Thyroid gland (tissue), 4 donors: Measurements from ENCODE around the gene NT5C1B. TPM values are rescaled to one million over a fixed set of nuclear protein-coding genes. Genes with fewer than 3 reads are reported as not detected.

ENCODE experiments used
- DNase-seq, 2 donors: peaks; one replicate each; pipeline ENCODE4 v3.0.0-alpha.2; 2019
- H3K27ac ChIP-seq, 3 donors: fragments of 200-600 bp; sonication (generic); 1 replicate in 2 of 3; 2 replicates in 1 of 3; pipeline ENCODE4 v1.5.1; 2016 to 2019; ENCODE audit warnings: mild to moderate bottlenecking in 1 of 3, moderate library complexity in 1 of 3
- H3K27me3 ChIP-seq: fragments of 200-600 bp; sonication (generic); one replicate; pipeline ENCODE4 v1.5.1; 2019
- H3K36me3 ChIP-seq, 2 donors: fragments of 200-600 bp; sonication (generic); one replicate each; pipeline ENCODE4 v1.5.1; 2016 to 2019
- H3K4me1 ChIP-seq, 2 donors: fragments of 200-600 bp; sonication (generic); one replicate each; pipeline ENCODE4 v1.5.1; 2017 to 2019
- H3K4me3 ChIP-seq, 3 donors: fragments of 200-600 bp; sonication (generic); replicated peaks in 1 of 3; 1 replicate in 2 of 3; 2 replicates in 1 of 3; pipeline ENCODE4 v1.5.1; 2016; ENCODE audit warnings: mild to moderate bottlenecking in 1 of 3
- H3K9me3 ChIP-seq: fragments of 200-600 bp; sonication (generic); one replicate; pipeline ENCODE4 v1.5.1; 2017
- CTCF ChIP-seq, 6 experiments: fragments of 200-600 bp in 3 of 6; fragments of 450-650 bp in 3 of 6; sonication (generic) in 3 of 6; IDR thresholded peaks; one replicate each; pipeline ENCODE4 v1.5.1; 2016 to 2019; ENCODE audit warnings: antibody characterized with exemption in 6 of 6, mild to moderate bottlenecking in 2 of 6, inconsistent platforms in 1 of 6, moderate library complexity in 1 of 6
- POLR2A ChIP-seq, 2 donors: fragments of 450-650 bp; IDR thresholded peaks; one replicate each; pipeline ENCODE4 v1.6.1; 2017; ENCODE audit warnings: antibody characterized with exemption in 2 of 2, mild to moderate bottlenecking in 2 of 2, moderate library complexity in 1 of 2
- WGBS, 2 donors: methylation state at CpG; one replicate each; pipeline ENCODE4 v1.1.5; 2017; 5-methylcytosine and 5-hydroxymethylcytosine counted together
- intact Hi-C: fragments of 100-400 bp; cut with DNase I; formaldehyde crosslinking; loops from one replicate; pipeline ENCODE4 v1.15.1; 2023
- total RNA-seq, 4 donors: library from RNA; depleted of rRNA; stranded (reverse); fragments of >200 nt; gene quantifications; one replicate each; pipeline ENCODE4 v1.2.3, GENCODE V29; 2016

The NT5C1B gene
- total RNA-seq, 4 donors from 2014 or later, result 0.13 TPM; not detected in 3

- H3K4me1 ChIP-seq, result no peaks in the 10 kb centered on the region
- H3K36me3 ChIP-seq, result no peaks in the 10 kb centered on the region
- H3K4me3 ChIP-seq, result no peak overlapping the region
- DNase-seq, result no peak
- H3K9me3 ChIP-seq, result no peaks in the 10 kb centered on the region
- H3K27ac ChIP-seq, result no peak overlapping the region
- TF ChIP-seq CTCF (IDR thresholded peaks at IDR 0.05), result no peak
- no peak for TF ChIP-seq POLR2A (IDR thresholded peaks at IDR 0.05)
- no peaks in the 10 kb centered on the region for H3K27me3 ChIP-seq
- intact Hi-C loops, result no loop called here
- WGBS, 2 donors, result 70 to 90% methylated on average over 10 to 17 of the region's 32 CpGs
These were observed 4.8 kb downstream of the NT5C1B start for GRCh38 chr2:18584608-18584954.

GRCh38 chr2:18583905-18584607 lies 5.3 kb downstream of the NT5C1B start:
- H3K36me3 ChIP-seq, result no peaks in the 10 kb centered on the region
- H3K4me3 ChIP-seq, result no peak overlapping the region
- no peak for TF ChIP-seq POLR2A (IDR thresholded peaks at IDR 0.05)
- no peaks in the 10 kb centered on the region for H3K4me1 ChIP-seq
- H3K9me3 ChIP-seq, result no peaks in the 10 kb centered on the region
- no peak for DNase-seq
- H3K27me3 ChIP-seq, result no peaks in the 10 kb centered on the region
- no peak overlapping the region for H3K27ac ChIP-seq
- intact Hi-C loops, result no loop called here
- WGBS, 2 donors, result 84 to 88% methylated on average over 36 to 37 of the region's 37 CpGs

GRCh38 chr2:18580606-18581005 lies 8.8 kb downstream of the NT5C1B start:
- intact Hi-C loops, result no loop called here
- no peak overlapping the region for H3K27ac ChIP-seq
- whole genome bisulfite sequencing, 2 donors, result 96% methylated on average over 3 of the region's 3 CpGs

GRCh38 chr2:18578033-18578432 lies 11.3 kb downstream of the NT5C1B start:
- intact Hi-C loops, result no loop called here
- TF ChIP-seq CTCF (IDR thresholded peaks at IDR 0.05), result no peak
- no peaks in the 10 kb centered on the region for H3K4me1 ChIP-seq
- no peak for DNase-seq
- no peak overlapping the region for H3K4me3 ChIP-seq
- H3K36me3 ChIP-seq, result no peaks in the 10 kb centered on the region
- H3K27me3 ChIP-seq, result no peaks in the 10 kb centered on the region
- H3K9me3 ChIP-seq, result no peaks in the 10 kb centered on the region
- H3K27ac ChIP-seq, result no peak overlapping the region

More at GRCh38 chr2:18580606-18581005, 8.8 kb downstream of the NT5C1B start:
- Histone ChIP-seq H3K36me3 (no peaks in the 10 kb centered on the region), H3K4me3 (no peak overlapping the region), H3K9me3 (no peaks in the 10 kb centered on the region), H3K27me3 (no peaks in the 10 kb centered on the region), H3K4me1 (no peaks in the 10 kb centered on the region)
- no peak for TF ChIP-seq POLR2A (IDR thresholded peaks at IDR 0.05)
- no peak for TF ChIP-seq CTCF (IDR thresholded peaks at IDR 0.05)
- no peak for DNase-seq

GRCh38 chr2:18566145-18566769 lies 23.1 kb downstream of the NT5C1B start:
- no peaks in the 10 kb centered on the region for H3K9me3 ChIP-seq
- H3K36me3 ChIP-seq, result no peaks in the 10 kb centered on the region
- no peak overlapping the region for H3K27ac ChIP-seq
- DNase-seq, result no peak
- no peaks in the 10 kb centered on the region for H3K27me3 ChIP-seq
- intact Hi-C loops, result no loop called here
- no peak overlapping the region for H3K4me3 ChIP-seq
- WGBS, 2 donors, result 88 to 93% methylated on average over 1 of the region's 1 CpG
- TF ChIP-seq POLR2A (IDR thresholded peaks at IDR 0.05) (no peak), CTCF (IDR thresholded peaks at IDR 0.05) (no peak)
- peaks cover 0 to under 1% of the 10 kb centered on the region in 2 donors for H3K4me1 ChIP-seq
